Activated naive CD8-positive, alpha-beta T cell treated with anti-CD3 and anti-CD28 coated beads, Interleukin-2, amount 50 U/mL, for 16 hours (primary cell): Measurements from ENCODE around the gene CAMSAP3.
A peak's percentile ranks its signal among the peaks of the same experiment; 100 is the strongest.

Experiments
- DNase-seq: peaks from one replicate; pipeline ENCODE4 v3.0.0-alpha.2; 2020; ENCODE audit warnings: low read depth, low spot score

The CAMSAP3 gene, protein sequence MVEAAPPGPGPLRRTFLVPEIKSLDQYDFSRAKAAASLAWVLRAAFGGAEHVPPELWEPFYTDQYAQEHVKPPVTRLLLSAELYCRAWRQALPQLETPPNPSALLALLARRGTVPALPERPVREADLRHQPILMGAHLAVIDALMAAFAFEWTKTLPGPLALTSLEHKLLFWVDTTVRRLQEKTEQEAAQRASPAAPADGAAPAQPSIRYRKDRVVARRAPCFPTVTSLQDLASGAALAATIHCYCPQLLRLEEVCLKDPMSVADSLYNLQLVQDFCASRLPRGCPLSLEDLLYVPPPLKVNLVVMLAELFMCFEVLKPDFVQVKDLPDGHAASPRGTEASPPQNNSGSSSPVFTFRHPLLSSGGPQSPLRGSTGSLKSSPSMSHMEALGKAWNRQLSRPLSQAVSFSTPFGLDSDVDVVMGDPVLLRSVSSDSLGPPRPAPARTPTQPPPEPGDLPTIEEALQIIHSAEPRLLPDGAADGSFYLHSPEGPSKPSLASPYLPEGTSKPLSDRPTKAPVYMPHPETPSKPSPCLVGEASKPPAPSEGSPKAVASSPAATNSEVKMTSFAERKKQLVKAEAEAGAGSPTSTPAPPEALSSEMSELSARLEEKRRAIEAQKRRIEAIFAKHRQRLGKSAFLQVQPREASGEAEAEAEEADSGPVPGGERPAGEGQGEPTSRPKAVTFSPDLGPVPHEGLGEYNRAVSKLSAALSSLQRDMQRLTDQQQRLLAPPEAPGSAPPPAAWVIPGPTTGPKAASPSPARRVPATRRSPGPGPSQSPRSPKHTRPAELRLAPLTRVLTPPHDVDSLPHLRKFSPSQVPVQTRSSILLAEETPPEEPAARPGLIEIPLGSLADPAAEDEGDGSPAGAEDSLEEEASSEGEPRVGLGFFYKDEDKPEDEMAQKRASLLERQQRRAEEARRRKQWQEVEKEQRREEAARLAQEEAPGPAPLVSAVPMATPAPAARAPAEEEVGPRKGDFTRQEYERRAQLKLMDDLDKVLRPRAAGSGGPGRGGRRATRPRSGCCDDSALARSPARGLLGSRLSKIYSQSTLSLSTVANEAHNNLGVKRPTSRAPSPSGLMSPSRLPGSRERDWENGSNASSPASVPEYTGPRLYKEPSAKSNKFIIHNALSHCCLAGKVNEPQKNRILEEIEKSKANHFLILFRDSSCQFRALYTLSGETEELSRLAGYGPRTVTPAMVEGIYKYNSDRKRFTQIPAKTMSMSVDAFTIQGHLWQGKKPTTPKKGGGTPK

DNA sequence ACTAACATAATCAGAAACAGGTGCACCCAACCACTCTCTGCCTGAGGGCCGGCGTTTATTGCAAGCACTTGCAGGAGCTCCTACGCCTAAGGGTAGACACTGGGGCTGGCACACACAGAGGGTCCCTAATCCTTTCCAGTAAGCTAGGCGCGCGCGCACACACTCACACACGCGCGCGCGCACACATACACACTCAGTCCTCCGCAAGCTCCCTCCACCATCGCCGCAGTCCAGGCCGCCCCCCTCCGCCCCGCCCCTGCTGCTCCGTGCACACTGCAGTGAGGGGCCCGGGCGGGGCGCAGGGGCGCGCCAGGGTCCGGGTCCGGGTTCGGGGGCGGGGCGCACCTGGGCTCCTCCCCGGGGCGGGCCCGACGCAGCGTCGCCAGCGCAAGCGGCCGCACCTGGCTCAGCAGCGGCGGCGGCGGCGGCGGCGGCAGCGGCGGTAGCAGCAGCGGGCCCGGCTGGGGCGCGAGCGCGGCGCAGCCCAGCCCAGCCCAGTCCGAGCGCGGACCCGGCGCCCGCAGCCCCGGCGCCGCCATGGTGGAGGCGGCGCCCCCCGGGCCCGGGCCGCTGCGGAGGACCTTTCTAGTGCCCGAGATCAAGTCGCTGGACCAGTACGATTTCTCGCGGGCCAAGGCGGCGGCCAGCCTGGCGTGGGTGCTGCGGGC is at the start of gene CAMSAP3:
TSS of gene CAMSAP3 (plus strand) at position 398 of the 668 bp plus-strand sequence. CDS start at position 538, 140 bp downstream.
- DNase-seq, result peak; percentile 27

DNA sequence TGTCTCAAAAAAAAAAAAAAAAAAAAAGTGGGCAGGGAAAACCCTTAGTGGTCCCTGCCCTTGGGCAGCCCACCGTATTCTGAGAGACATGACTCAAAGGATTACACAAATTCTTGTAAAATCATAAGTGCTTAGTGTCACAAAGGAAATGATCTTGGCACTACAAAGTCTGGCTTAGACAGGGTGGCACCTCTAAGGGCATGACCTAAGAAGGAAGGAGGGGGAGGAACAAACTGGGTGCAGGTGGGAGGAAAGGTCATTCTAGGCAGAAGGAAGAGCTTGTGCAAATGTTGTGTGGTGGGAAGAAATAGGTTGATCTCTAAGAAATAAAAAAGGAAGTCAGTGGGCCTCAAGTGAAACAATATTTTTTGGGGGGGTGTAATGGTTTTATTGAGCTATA is 49.8 kb upstream of the CAMSAP3 start:
- no peak for DNase-seq

DNA sequence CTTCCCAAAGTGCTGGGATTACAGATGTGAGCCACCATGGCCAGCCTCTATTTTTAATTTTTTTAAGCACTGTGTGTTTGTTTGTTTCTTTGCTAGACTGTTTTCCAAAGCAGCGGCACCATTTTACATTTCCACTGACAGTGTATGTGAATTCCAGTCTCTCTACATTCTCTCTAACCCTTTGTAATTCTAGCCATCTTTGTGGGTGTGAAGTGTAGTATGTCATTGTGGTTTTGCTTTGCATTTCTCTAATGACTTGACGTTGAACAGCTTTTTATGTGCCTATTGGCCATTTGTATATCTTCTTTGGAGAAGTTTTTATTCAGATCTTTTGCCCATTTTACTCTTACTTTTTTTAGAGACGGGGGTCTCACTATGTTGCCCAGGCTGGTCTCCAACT is 48.5 kb upstream of the CAMSAP3 start:
- no peak for DNase-seq

DNA sequence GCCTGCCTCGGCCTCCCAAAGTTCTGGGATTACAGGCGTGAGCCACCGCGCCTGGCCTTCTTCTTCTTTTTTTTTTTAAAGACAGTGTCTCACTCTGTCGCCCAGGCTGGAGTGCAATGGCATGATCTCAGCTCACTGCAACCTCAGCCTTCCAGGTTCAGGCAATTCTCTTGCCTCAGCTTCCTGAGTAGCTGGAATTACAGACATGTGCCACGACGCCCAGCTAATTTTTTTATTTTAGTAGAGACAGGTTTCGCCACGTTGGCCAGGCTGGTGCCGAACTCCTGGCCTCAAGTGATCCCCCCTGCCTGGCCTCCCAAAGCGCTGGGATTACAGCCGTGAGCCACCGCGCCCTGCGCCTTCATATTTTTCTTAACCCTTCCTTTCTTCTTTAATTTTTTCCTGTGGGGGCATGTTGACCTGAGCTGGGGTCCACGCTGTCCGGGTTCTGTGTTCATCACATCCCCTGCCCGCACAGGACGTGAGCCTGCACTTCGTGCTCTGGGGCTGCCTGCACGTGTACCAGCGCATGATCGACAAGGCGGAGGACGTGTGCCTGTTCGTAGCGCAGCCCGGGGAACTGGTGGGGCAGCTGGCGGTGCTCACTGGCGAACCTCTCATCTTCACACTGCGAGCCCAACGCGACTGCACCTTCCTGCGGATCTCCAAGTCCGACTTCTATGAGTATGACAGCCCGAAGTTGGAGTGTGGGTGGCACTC is 46.1 kb upstream of the CAMSAP3 start:
- DNase-seq, result no peak

DNA sequence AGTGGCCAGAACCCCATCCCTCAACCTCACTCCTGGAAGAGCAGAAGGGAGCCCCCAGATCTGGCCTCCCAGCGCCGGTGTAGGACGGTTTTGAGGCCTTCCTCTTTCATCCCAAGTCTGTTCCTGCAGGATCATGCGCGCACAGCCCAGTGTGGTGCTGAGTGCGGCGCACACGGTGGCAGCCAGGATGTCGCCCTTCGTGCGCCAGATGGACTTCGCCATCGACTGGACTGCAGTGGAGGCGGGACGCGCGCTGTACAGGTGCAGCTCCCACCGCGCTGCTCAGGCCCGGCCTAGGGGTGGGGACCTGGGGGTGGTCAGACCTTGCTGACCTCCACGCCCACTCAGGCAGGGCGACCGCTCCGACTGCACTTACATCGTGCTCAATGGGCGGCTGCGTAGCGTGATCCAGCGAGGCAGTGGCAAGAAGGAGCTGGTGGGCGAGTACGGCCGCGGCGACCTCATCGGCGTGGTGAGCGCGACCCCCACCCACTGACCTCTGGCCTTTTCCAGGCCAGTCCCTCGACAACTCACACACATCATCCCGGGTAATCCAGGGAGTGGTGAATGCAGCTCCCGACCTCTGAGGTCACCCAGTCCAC is 45.4 kb upstream of the CAMSAP3 start:
- no peak for DNase-seq

DNA sequence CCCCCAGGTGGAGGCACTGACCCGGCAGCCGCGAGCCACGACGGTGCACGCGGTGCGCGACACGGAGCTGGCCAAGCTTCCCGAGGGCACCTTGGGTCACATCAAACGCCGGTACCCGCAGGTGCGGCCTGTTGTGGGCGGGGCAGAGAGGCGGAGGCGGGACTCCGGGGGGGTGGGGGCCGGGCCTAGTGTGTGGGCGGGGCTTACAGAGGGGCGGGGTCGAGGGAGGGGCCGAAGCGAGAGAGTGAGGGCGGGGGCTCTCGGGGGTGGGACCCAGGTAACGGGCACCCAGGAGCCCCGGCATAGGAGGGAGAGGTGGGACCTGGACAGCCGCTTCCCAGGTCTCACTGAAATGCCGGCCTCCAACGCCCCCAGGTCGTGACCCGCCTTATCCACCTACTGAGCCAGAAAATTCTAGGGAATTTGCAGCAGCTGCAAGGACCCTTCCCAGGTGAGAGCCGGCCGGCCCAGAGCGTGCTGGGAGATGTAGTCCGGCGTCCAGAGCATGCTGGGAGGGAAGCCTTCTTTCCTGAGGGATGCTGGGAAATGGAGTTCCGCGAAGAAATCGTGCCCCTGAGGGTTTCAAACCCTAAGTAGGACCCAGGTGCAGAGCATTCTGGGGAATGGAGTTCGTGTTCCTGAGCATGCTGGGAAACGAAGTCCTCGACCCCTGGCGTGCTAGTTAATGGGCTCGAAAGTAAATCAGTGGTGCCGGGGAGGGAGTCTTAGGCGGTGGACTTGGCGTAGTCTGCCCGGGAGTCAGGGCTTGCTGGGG is 44.5 kb upstream of the CAMSAP3 start:
- DNase-seq, result no peak

DNA sequence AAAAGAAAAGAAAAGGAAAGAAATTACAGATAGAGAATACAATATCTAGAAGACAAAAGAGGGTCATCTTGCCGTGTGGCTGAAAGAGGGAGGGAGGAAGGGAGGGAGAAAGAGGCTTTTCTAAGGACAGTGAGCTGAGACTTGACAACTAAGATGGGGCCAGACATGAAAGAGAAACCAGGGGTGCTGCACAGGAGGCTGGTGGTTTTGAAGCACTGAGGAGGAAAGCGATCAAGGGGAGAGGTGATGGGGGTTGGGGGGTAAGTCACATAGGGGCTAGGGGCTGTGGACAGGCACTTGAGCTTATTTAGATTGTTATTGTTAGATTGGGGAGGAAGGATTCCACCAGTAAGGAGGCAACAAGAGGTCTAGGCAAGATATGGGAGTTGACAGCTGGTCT is 42.9 kb upstream of the CAMSAP3 start:
- DNase-seq, result no peak

DNA sequence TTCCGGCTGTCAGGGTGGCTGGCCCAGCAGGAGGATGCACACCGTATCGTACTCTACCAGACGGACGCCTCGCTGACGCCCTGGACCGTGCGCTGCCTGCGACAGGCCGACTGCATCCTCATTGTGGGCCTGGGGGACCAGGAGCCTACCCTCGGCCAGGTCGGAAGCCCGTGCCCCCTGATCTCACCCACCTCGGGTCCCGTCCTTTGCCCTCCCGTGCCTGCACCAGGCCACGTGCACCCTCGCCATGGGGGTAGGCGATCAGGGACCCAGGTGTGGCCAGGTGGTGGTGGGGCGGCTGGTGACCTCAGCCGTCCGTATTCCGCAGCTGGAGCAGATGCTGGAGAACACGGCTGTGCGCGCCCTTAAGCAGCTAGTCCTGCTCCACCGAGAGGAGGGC is 41.1 kb upstream of the CAMSAP3 start:
- no peak for DNase-seq

DNA sequence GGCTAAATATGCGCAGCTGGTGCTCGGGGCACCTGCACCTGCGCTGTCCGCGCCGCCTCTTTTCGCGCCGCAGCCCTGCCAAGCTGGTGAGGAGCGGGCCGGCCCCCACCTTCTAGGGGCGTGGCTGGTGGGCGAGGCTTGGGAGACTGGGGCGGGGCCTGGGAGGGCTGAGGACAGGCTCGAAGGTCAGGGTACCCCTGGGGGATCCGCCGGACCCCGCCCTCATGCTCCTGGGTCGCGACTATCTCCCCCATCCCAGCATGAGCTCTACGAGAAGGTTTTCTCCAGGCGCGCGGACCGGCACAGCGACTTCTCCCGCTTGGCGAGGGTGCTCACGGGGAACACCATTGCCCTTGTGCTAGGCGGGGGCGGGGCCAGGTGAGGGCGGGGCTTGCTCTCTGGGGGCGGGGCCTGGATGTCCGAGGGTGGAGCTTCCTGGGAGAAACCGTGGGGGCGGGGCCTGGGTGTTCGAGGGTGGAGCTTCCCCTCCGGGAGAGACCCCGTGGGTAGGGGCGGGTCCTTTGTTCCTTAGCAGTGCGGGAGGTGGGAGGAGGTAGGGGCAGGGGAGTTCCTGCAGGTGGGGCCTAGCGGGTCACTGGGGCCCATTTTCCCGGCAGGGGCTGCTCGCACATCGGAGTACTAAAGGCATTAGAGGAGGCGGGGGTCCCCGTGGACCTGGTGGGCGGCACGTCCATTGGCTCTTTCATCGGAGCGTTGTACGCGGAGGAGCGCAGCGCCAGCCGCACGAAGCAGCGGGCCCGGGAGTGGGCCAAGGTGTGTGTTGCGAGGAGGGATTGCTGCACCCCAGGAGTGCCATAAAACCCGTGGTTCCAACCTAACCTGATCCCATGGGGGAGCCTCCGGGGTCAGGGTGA is 40.4 kb upstream of the CAMSAP3 start:
- no peak for DNase-seq

DNA sequence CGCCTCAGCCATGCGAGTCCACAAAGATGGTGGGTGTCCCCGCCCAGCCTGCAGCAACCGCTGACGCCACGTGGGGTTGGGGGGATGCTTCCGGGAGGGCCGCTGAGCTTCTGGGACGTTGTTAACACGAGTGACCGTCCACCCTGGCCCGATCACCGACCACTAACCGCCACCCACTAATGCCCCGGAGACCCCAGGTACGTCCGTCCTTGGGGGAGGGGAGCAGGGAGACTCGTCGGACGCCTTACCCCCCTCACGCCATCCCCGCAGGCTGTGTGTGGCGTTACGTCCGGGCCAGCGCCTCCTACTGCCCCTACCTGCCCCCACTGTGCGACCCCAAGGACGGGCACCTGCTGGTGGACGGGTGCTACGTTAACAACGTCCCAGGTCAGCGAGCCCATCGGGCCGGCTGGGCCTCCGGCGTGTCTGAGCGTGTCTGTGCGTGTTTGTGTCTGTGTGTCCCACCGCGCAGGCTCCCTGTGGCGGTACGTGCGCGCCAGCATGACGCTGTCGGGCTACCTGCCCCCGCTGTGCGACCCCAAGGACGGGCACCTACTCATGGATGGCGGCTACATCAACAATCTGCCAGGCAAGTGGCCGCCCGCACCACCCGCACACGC is 38.9 kb upstream of the CAMSAP3 start:
- DNase-seq, result no peak

DNA sequence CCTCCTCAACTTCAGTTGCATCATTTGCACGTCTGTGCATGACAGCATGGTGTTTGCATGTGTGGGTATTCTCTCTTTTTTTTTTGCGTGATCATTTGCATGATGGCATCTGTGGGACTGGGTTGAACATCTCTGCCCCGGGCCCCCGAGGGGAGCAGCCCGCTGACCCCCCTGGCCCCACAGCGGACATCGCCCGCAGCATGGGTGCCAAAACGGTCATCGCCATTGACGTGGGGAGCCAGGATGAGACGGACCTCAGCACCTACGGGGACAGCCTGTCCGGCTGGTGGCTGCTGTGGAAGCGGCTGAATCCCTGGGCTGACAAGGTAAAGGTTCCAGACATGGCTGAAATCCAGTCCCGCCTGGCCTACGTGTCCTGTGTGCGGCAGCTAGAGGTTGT is 37.0 kb upstream of the CAMSAP3 start:
- DNase-seq, result no peak

DNA sequence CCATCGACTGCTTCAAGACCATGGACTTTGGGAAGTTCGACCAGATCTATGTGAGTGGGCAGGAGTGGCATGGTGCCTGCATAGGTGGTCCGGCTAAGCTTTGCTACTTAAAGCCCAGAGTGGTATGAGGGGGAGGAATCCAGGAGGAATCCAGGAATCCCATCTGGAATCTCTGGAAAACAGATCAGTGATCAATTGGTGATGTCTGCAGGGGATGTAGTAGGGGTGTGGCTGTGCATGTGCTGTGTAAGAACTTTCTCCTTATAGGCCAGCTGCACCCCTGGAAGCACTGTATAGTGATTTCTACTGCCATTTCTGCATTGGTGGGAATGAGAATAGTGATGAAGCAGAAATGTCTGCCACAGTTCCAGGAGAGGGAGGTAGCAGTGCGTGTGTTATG is 36.6 kb upstream of the CAMSAP3 start:
- no peak for DNase-seq

DNA sequence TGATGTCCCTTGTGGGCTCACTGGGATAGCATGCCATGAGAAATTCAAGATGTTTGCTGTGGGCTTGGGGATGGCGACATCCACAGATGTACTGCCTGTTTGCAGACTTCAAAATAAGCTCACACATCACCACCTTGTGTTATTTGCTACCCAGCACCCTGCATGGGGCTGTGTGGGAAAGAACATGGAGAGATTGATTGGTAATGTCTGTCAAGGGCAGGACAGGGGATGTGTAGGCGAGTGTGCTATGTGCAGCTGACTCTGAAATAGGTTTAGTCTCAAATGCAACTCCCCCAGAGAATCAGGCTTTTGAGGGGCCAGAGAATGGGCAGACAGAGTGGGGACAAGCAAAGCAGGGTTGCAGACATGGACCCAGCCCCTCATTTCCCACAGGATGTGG is 35.4 kb upstream of the CAMSAP3 start:
- no peak for DNase-seq

DNA sequence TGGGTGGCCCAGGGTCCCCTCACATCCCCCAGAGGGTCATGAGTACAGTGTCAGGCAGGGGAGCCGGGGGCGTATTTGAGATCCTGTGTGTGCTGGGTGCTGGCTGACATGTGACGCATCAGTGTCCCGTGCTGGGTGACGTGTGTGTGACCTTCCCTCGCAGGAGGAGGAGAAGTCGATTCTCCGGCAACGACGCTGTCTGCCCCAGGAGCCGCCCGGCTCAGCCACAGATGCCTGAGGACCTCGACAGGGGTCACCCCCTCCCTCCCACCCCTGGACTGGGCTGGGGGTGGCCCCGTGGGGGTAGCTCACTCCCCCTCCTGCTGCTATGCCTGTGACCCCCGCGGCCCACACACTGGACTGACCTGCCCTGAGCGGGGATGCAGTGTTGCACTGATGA is 34.3 kb upstream of the CAMSAP3 start:
- no peak for DNase-seq

DNA sequence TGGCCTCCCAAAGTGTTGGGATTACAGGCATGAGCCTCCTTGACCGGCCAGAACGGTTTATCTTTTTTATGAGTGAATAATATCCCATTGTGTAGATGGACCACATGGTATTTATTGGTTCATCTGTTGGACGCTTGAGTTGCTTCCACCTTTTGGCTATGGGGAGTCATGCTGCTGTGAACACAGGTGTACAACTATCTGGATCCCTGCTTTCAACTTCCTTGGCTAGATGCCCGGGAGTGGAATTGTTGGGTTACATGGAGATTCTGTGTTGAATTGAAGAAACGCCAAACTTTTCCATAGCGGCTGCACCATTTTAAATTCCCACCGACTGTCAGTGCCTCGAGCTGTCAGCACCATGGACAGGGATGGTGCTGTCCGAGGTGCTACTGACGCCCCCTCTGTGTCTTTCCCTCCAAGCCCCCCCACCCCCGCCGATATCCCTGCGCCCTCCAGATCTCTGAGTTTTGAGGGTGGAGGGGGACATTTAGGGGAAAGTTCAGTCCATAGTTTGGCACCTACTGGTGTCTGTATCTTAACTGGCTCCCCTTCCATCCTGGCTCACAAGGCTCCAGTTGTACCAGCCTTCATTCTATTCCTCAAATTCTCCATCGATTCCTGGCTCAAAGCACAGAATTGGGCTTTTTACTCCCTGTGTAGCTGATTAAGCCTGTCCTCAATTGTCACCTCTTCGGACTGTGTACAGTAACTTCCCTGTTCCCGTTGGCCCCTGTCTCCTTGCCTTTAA is 32.8 kb upstream of the CAMSAP3 start:
- no peak for DNase-seq

DNA sequence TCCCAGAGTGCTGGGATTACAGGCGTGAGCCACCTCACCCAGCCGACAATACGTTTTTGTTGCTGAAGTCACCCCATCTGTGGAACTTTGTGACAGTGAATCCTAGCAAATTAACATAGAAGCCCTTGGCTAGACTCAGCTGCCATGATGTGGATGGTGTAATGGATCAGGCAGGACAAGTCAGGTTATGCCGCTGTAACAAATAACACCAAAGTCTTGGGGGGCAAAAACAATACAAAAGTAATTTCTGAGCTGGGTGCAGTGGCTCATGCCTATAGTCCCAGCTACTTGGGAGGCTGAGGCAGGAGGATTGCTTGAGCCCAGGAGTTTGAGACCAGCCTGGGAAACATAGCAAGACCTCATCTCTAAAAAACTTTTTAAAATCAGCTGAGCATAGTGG is 30.8 kb upstream of the CAMSAP3 start:
- DNase-seq, result no peak

DNA sequence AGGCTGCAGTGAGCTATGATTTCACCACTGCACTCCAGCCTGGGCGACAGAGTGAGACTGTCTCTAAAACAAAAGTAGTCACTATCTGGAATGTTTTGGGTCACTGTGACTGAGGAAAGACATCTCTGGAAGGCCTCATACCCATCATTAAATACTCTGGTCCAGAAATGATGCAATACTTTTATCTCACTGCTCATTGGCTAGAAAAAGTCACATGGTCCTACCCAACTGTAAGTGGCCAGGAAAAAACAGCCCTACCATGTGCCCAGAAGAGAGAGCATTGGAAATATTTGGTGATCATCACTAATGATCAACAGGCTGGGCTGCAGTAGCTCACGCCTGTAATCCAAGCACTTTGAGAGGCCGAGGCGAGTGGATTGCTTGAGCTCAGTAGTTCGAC is 30.3 kb upstream of the CAMSAP3 start:
- DNase-seq, result no peak

DNA sequence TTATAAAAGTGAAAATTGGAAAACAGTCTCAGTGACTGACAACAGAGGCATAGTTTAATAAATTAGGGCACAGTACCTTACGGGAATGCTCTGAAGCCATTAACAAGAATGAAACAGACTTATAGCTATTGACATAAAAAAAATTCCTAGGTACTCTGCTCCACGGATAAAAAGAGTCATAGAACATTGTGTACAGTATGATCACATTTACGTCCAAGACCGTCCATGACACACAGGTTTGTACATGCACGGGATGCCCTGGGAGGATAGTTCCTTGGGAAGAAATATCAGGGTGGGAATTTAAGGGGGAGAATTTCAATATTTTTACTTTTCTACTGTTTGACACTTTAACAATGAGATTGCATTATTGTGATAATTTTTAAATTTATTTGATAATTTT is 24.9 kb upstream of the CAMSAP3 start:
- no peak for DNase-seq
